H9 (cell line): Measurements from ENCODE around the gene IL32. TPM values are rescaled to one million over a fixed set of nuclear protein-coding genes. Genes with fewer than 3 reads are reported as not detected.

Source experiments
- DNase-seq: peaks from one replicate; pipeline ENCODE4 v3.0.0-alpha.2; 2017
- H2AFZ ChIP-seq: one replicate; pipeline ENCODE4 v1.6.1; 2013; ENCODE audit warnings: mild to moderate bottlenecking, low read length, control low read depth, moderate library complexity
- H2AK5ac ChIP-seq: 2 replicates; pipeline ENCODE4 v1.6.1; 2013; ENCODE audit warnings: low read length, control low read depth, mixed read lengths; ENCODE audit not compliant: insufficient read length
- H2BK120ac ChIP-seq: one replicate; pipeline ENCODE4 v1.6.1; 2013; ENCODE audit warnings: low read depth, mild to moderate bottlenecking, low read length, control low read depth, inconsistent platforms; ENCODE audit not compliant: poor library complexity, severe bottlenecking
- H2BK12ac ChIP-seq: 2 replicates; pipeline ENCODE4 v1.6.1; 2013; ENCODE audit warnings: low read length, control low read depth, mixed read lengths, low read depth; ENCODE audit not compliant: insufficient read length
- H2BK15ac ChIP-seq: 2 replicates; pipeline ENCODE4 v1.6.1; 2013; ENCODE audit warnings: low read depth, low read length, control low read depth
- H2BK20ac ChIP-seq: one replicate; pipeline ENCODE4 v1.6.1; 2013; ENCODE audit warnings: low read depth, mild to moderate bottlenecking, low read length, control low read depth, inconsistent platforms; ENCODE audit not compliant: poor library complexity, severe bottlenecking
- H2BK5ac ChIP-seq: 2 replicates; pipeline ENCODE4 v1.6.1; 2013; ENCODE audit warnings: low read length, control low read depth, mixed read lengths; ENCODE audit not compliant: insufficient read length
- H3K14ac ChIP-seq: 2 replicates; pipeline ENCODE4 v1.6.1; 2013; ENCODE audit warnings: low read length, control low read depth; ENCODE audit not compliant: insufficient read depth
- H3K18ac ChIP-seq: 2 replicates; pipeline ENCODE4 v1.6.1; 2013; ENCODE audit warnings: low read depth, mild to moderate bottlenecking, mixed read lengths, low read length, control low read depth; ENCODE audit not compliant: insufficient read length
- H3K23ac ChIP-seq: 2 replicates; pipeline ENCODE4 v1.6.1; 2013; ENCODE audit warnings: low read length, control low read depth, mixed read lengths, low read depth; ENCODE audit not compliant: insufficient read length
- H3K23me2 ChIP-seq: 2 replicates; pipeline ENCODE4 v1.6.1; 2013; ENCODE audit warnings: low read depth, mild to moderate bottlenecking, mixed read lengths, low read length, control low read depth; ENCODE audit not compliant: insufficient read length, poor library complexity, severe bottlenecking
- H3K27ac ChIP-seq: 2 replicates; pipeline ENCODE4 v1.5.1; 2013; ENCODE audit warnings: low read length, control low read depth, mixed read lengths, low read depth; ENCODE audit not compliant: insufficient read length
- H3K27me3 ChIP-seq: 2 replicates; pipeline ENCODE4 v1.6.1; 2013; ENCODE audit warnings: low read length, control low read depth, inconsistent platforms; ENCODE audit not compliant: insufficient read depth
- H3K4ac ChIP-seq: 2 replicates; pipeline ENCODE4 v1.6.1; 2013; ENCODE audit warnings: low read depth, mild to moderate bottlenecking, control low read depth, inconsistent platforms, low read length, moderate library complexity
- H3K4me1 ChIP-seq: 2 replicates; pipeline ENCODE4 v1.6.1; 2013; ENCODE audit warnings: low read length, control low read depth, inconsistent platforms; ENCODE audit not compliant: insufficient read depth
- H3K4me2 ChIP-seq: 2 replicates; pipeline ENCODE4 v1.6.1; 2013; ENCODE audit warnings: low read length, control low read depth, mixed read lengths; ENCODE audit not compliant: insufficient read length, insufficient read depth
- H3K56ac ChIP-seq: 2 replicates; pipeline ENCODE4 v1.6.1; 2013; ENCODE audit warnings: low read depth, mild to moderate bottlenecking, mixed read lengths, low read length, control low read depth; ENCODE audit not compliant: insufficient read length
- H3K79me1 ChIP-seq: 2 replicates; pipeline ENCODE4 v1.6.1; 2013; ENCODE audit warnings: low read depth, mild to moderate bottlenecking, moderate library complexity, low read length, control low read depth, inconsistent platforms; ENCODE audit not compliant: insufficient read depth, poor library complexity, severe bottlenecking
- H3K79me2 ChIP-seq: 2 replicates; pipeline ENCODE4 v1.6.1; 2013; ENCODE audit warnings: low read length, control low read depth, inconsistent platforms; ENCODE audit not compliant: insufficient read depth
- H3K9ac ChIP-seq: 2 replicates; pipeline ENCODE4 v1.6.1; 2013; ENCODE audit warnings: low read length, control low read depth, mixed read lengths; ENCODE audit not compliant: insufficient read length; ENCODE audit errors: extremely low read depth
- H3K9me3 ChIP-seq: one replicate; pipeline ENCODE4 v1.6.1; 2013; ENCODE audit warnings: low read depth, low read length, inconsistent platforms; ENCODE audit not compliant: control insufficient read depth
- H3T11ph ChIP-seq: one replicate; pipeline ENCODE4 v1.6.1; 2013; ENCODE audit warnings: mild to moderate bottlenecking, low read length, control low read depth, inconsistent platforms
- H4K20me1 ChIP-seq: one replicate; pipeline ENCODE4 v1.6.1; 2013; ENCODE audit not compliant: control insufficient read depth, insufficient read length, insufficient read depth
- H4K5ac ChIP-seq: 2 replicates; pipeline ENCODE4 v1.6.1; 2013; ENCODE audit warnings: low read depth, mild to moderate bottlenecking, mixed read lengths, low read length, control low read depth; ENCODE audit not compliant: insufficient read length
- H4K8ac ChIP-seq: replicated peaks from 2 replicates; pipeline ENCODE4 v1.6.1; 2013; ENCODE audit warnings: low read length, control low read depth, mixed read lengths, low read depth; ENCODE audit not compliant: insufficient read length
- H4K91ac ChIP-seq: 2 replicates; pipeline ENCODE4 v1.6.1; 2013; ENCODE audit warnings: low read depth, mild to moderate bottlenecking, moderate library complexity, mixed read lengths, low read length, control low read depth; ENCODE audit not compliant: insufficient read length
- H3K27ac Mint-ChIP-seq, 3 experiments: 2 replicates in 2 of 3; 3 replicates in 1 of 3; pipeline ENCODE4 v1.8.0; 2020 to 2021; ENCODE audit warnings: mixed read lengths in 3 of 3, mild to moderate bottlenecking in 1 of 3, moderate library complexity in 1 of 3
- H3K27me3 Mint-ChIP-seq: 2 replicates; pipeline ENCODE4 v1.8.0; 2021; ENCODE audit warnings: low read depth, mild to moderate bottlenecking, moderate library complexity, mixed read lengths
- H3K36me3 Mint-ChIP-seq, 3 experiments: 2 replicates in 2 of 3; 3 replicates in 1 of 3; pipeline ENCODE4 v1.8.0; 2020 to 2021; ENCODE audit warnings: low read depth in 3 of 3, mixed read lengths in 3 of 3; ENCODE audit not compliant: insufficient read depth in 1 of 3
- H3K4me1 Mint-ChIP-seq, 2 experiments: 2 replicates each; pipeline ENCODE4 v1.8.0; 2020; ENCODE audit warnings: mixed read lengths in 2 of 2
- H3K4me3 Mint-ChIP-seq, 2 experiments: 2 replicates in 1 of 2; 3 replicates in 1 of 2; pipeline ENCODE4 v1.8.0; 2020 to 2021; ENCODE audit warnings: mild to moderate bottlenecking in 2 of 2, mixed read lengths in 2 of 2, moderate library complexity in 1 of 2
- H3K9me3 Mint-ChIP-seq, 2 experiments: 2 replicates in 1 of 2; 3 replicates in 1 of 2; pipeline ENCODE4 v1.8.0; 2020; ENCODE audit warnings: mild to moderate bottlenecking in 2 of 2, mixed read lengths in 2 of 2, moderate library complexity in 1 of 2
- CTCF ChIP-seq: fragments of 200-600 bp; sonication (generic); conservative IDR thresholded peaks from 3 replicates; pipeline ENCODE4 v1.8.0; 2021; ENCODE audit warnings: antibody characterized with exemption, mild to moderate bottlenecking
- WGBS: extraction: QIAGEN DNeasy Blood & Tissue Kit; methylation state at CpG from one replicate; pipeline ENCODE4 v1.1.7; 2013; ENCODE audit warnings: missing lambda C conversion rate, low lambda C conversion rate, mixed read lengths; ENCODE audit not compliant: insufficient read length; ENCODE audit errors: extremely low coverage; 5-methylcytosine and 5-hydroxymethylcytosine counted together
- total RNA-seq: library from RNA; stranded (reverse); gene quantifications from 2 replicates; pipeline ENCODE4 v1.2.1, GENCODE V29; 2021

The IL32 gene
- total RNA-seq, 1 experiment from 2014 or later = 2.0 TPM

- no peak for TF ChIP-seq CTCF
- H3K27me3 ChIP-seq = no peaks in the 10 kb centered on the region
- no peak overlapping the region for H2BK20ac ChIP-seq
- no peaks in the 10 kb centered on the region for H3K4me1 ChIP-seq
- H4K8ac ChIP-seq = no peak overlapping the region
- DNase-seq = no peak
- no peaks in the 10 kb centered on the region for H3K9me3 ChIP-seq
- peaks cover 8 to 17% of the 10 kb centered on the region in 2 experiments for H3K4me1 Mint-ChIP-seq
- no peaks in the 10 kb centered on the region for H4K20me1 ChIP-seq
- H3K4me2 ChIP-seq = peak overlapping the region; percentile 87
- H3K23ac ChIP-seq = no peak overlapping the region
- H3K56ac ChIP-seq = no peak overlapping the region
- peaks cover 9 to 25% (median 22%) of the 10 kb centered on the region in 3 experiments for H3K36me3 Mint-ChIP-seq
- peaks cover 0 to 3% of the 10 kb centered on the region in 2 experiments; a peak in 2 of 5 replicates for H3K9me3 Mint-ChIP-seq
- H3K27ac Mint-ChIP-seq = no peak overlapping the region
- no peak overlapping the region for H3K18ac ChIP-seq
- H3T11ph ChIP-seq = no peak overlapping the region
- peaks cover 20% of the 10 kb centered on the region for H3K23me2 ChIP-seq
- H3K9ac ChIP-seq = no peak overlapping the region
- H3K27ac ChIP-seq = no peak overlapping the region
- no peak overlapping the region for H2BK120ac ChIP-seq
- H3K4me3 Mint-ChIP-seq = peak overlapping the region; percentile 79 to 90
- H4K91ac ChIP-seq = no peak overlapping the region
- H2BK15ac ChIP-seq = no peak overlapping the region
- no peak overlapping the region for H3K4ac ChIP-seq
- H3K79me2 ChIP-seq = no peaks in the 10 kb centered on the region
- H2BK5ac ChIP-seq = no peak overlapping the region
- peaks cover 69% of the 10 kb centered on the region for H3K27me3 Mint-ChIP-seq
- H3K14ac ChIP-seq = no peak overlapping the region; the same call in 1 of the 2 replicates
- H2AK5ac ChIP-seq = no peak overlapping the region
- H3K79me1 ChIP-seq = no peaks in the 10 kb centered on the region
- WGBS = no CpG with 5 or more reads among the region's 54 CpGs
- no peak overlapping the region for H2BK12ac ChIP-seq
- no peak overlapping the region for H2AFZ ChIP-seq
- H4K5ac ChIP-seq = no peak overlapping the region
Observed at GRCh38 chr16:3046641-3047386, 18.6 kb upstream of the IL32 start.
